PC-9 (cell line): Measurements from ENCODE around the gene TBL1XR1.

Source experiments
- CTCF ChIP-seq: fragments of 200-600 bp; sonication (generic); conservative IDR thresholded peaks from 2 replicates; pipeline ENCODE4 v1.6.1; 2017; ENCODE audit warnings: mixed run types, antibody characterized with exemption, mild to moderate bottlenecking, moderate library complexity
- EZH2 ChIP-seq: fragments of 200-600 bp; sonication (generic); IDR thresholded peaks from 2 replicates; pipeline ENCODE4 v1.8.0; 2017; ENCODE audit warnings: antibody characterized with exemption, low read depth

- no peak for TF ChIP-seq CTCF
- TF ChIP-seq EZH2 = no peak
Measured at GRCh38 chr3:177244606-177245005, 47.3 kb upstream of the TBL1XR1 start.
